ENCODE results near the gene PDCL2.
"Not testable (repeated sequence)": the region's sequence is repeated elsewhere in the genome, so short reads cannot be mapped to it uniquely, and the experiment has no call there.

The PDCL2 gene, protein sequence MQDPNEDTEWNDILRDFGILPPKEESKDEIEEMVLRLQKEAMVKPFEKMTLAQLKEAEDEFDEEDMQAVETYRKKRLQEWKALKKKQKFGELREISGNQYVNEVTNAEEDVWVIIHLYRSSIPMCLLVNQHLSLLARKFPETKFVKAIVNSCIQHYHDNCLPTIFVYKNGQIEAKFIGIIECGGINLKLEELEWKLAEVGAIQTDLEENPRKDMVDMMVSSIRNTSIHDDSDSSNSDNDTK

DNA sequence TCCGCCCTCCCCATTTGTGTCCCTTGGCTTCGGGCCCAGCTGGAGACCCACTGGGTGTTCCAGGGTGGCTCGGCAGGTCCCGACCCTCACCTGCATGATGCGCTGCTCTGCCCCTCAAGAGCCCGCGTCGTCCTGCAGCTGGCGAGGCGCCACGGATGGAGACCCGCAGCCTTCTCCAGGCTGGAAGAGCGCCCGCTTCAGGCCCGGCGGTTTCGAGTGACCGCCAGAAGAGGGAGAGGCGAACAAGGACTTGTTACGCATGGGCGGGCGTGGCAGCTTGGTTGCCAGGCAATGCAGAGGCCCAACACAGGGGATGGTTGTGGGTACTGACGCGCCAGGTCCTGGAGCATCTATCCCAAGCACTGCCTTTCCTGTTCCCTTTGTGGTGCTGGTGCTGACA lies at the start of gene PDCL2:
Gene PDCL2 (minus strand): TSS at position 232 of the 400 bp plus-strand sequence. CDS start 136 bp downstream, at position 96.
- DNase-seq = no peak

DNA sequence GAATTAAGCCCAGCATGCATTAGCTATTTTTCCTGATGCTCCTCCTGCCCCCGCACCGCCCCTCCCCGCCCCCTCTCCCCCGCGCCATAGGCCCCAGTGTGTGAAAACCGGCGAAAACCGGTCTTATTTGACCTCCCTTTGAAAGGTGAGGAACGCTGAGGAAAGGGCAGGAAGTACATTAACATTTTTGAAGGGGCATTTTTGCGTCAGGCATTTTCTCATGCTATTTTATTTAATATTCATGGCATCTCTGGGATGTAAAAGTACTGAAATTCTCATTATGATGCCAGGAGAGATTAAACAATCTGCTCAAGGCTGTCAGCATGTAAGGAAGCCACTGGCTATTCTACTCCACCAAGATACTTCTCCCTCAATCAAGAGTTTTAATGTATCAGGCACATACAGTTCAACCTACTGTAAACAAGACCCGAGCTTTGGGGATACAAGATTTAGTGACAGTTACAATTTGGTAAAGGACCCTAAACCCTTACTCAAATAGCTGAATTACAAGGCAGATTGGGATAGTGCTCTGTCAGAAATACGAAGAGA lies 45.3 kb upstream of the PDCL2 start:
- no peak for DNase-seq

DNA sequence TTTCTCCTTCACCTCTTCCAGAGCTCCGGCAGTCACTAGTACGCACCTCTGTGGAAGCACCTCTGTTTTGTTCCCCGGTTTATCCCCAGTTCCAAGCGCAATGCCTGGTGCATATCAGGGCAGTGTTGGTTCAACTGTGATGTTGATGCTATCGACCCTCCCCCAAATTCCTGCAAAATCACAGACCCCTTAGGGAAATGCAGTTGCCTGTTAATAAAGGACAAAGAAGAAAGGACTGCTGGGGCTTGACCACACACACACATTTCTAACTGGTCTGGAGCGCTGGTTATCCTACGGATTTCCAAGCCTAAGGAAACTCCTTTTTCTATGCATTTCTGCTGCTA lies 44.6 kb upstream of the PDCL2 start:
- no peak for DNase-seq

DNA sequence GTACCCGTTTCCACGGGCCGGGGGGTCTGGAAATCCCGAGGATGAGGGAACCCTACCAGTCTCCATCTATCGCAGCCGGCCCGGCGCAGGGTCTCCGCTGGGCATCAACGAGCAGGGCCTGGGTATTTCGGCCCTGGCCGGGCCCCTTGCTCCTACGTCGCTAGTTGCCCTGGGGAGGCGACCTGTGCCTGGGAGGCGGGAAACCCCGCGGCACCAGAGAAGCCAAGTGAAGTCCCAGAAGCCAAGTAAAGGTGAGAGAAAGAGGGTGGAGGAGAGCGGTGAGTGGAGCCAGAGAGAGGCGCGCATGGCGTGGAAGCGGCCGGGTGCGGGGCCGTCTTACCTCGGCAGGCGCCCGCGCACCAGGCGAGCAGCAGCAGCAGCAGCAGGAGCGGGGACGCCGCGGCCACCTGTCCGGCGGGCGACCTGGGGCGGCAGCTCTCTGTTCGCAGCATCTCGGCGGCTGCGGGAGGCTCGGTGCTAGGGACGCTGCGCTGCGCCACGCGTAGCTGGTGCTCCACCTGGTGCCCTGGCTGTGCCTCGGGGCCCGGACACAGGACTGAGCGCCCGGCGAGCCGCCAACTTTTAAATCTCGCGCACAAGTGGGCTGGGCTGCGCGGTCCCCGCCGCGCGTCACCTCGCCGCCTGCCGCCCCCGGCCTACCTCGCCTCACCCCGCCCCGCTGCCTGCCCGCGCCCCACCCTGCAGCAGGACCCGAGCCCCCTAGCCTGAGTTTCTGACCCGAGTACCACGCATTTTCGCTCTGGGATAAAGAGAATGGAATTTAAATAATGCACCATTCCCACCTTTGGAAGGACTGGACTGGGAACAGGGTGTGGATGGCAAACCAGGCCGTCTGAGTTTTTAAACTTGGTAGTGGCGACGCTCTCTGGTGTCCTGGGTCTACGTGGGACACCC lies 44.0 kb upstream of the PDCL2 start, which contains the start of gene NMU:
Gene NMU (minus strand): TSS at position 558 of the 915 bp plus-strand sequence. CDS start 106 bp downstream, at position 452.
- peak; percentile 15 for DNase-seq

DNA sequence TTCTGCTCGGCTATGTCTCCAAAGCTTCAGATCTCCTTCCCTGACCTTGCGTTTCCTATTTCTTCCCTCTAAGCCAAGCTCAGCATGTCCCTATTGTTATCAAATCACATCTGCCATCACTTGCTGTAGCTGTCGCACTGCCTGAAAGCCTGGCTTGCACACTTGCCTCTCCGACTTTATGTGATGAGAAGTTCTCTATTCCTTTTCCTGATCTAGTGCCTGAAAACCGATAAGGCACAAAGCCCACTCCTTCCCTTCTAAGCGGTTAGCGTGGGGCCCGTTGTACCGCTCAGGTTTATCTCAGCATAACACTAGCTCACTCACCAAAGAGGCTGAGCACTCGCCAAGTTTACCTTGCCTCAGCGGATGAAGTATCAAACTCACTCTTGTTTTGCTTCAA lies 43.2 kb upstream of the PDCL2 start:
- DNase-seq = no peak

DNA sequence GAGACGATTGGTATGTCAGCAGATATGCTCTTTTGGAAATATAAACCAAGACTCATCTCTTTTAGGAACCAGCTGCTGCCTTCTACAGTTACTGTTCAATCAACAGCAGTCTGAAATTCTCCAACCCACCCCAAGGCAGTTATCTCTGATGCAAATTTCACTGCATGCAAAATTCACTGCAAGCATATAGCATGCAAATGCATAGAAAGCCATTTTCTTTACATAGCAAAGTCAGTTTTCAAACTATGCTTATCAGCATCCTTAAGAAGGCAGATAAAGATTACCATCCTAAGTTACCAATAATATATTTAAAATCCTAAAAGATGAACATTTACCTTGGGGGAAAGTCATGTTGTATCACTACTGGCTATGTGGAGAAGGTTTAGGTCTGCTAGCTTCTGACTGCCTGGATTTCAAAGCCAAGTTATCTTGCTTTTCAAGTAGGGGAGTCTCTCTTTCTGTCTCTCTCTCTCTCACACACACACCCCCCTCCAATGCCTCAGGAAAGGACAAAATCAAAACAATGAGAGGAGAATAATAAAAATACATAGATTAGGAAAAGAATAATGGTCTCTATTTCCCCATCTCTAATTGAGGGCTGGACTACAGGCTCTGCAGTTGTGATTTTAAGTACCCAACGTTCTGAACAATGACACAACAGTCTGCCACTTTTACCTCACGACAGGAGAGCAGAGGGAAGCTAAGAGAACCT lies 42.5 kb upstream of the PDCL2 start:
- DNase-seq = no peak

DNA sequence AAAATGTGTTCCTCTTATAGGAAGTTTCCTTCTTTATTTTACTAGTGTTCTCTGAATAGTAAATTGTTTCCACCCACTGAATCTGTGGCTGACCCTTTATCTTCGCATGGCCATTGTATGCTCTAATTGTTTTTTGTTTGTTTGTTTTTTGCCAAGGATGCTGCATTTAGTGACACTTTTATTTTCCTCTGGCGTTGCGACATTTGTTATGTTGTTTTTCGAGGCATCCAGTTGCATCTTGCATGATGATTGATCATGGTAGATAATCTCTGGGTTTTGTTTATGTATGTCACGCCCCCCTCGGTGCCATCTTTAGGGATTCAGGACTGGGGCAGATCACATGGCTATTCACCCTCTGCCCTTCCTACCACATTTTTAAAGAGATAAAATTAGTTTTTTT lies 41.9 kb upstream of the PDCL2 start:
- no peak for DNase-seq

DNA sequence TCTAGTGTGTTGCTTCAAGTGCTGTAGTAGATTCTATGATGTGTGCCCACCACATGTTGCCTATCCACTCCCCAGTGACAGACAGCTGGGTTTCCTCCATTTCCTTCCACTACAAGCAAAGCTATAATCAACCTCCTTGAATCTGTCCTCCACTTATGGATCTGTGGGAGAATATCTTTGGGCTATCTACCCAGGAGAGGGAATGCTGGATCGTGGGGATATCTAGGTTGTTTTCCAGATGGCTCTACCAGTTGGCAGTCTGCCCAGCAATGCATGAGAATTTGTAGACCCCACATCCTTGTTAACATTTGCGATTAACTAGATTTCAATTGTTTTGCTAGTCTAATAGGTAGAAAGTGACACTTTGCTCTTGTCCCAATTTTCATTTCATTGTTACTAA lies 33.8 kb upstream of the PDCL2 start:
- DNase-seq = no peak

DNA sequence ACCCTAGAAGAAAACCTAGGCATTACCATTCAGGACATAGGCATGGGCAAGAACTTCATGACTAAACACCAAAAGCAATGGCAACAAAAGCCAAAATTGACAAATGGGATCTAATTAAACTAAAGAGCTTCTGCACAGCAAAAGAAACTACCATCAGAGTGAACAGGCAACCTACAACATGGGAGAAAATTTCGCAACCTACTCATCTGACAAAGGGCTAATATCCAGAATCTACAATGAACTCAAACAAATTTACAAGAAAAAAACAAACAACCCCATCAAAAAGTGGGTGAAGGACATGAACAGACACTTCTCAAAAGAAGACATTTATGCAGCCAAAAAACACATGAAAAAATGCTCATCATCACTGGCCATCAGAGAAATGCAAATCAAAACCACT lies 32.0 kb upstream of the PDCL2 start:
- not testable (repeated sequence) for DNase-seq

DNA sequence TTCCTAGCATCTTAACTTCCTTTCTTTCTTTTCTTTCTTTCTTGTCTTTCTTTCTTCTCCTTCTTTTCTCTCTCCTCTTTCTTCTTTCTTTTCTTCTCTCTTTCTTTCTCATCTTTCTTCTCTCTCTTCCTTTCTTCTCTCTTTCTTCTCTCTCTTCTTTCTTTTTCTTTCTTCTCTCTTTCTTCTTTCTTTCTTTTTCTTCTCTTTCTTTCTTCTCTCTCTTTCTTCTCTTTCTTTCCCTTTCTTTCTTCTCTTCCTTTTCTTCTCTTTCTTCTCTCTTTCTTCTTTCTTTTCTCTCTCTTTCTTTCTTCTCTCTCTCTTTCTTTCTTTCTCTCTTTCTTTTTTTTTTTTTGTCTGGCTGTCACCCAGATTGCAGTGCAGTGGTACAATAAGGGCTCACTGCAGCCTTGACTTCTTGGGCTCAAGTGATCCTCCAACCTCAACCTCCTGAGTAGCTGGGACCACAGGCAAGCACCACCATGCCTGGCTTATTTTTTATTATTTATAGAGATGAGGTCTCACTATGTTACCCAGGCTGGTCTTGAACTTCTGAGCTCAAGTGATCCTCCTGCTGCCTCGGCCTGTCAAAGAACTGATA lies 26.6 kb upstream of the PDCL2 start:
- DNase-seq = no peak

DNA sequence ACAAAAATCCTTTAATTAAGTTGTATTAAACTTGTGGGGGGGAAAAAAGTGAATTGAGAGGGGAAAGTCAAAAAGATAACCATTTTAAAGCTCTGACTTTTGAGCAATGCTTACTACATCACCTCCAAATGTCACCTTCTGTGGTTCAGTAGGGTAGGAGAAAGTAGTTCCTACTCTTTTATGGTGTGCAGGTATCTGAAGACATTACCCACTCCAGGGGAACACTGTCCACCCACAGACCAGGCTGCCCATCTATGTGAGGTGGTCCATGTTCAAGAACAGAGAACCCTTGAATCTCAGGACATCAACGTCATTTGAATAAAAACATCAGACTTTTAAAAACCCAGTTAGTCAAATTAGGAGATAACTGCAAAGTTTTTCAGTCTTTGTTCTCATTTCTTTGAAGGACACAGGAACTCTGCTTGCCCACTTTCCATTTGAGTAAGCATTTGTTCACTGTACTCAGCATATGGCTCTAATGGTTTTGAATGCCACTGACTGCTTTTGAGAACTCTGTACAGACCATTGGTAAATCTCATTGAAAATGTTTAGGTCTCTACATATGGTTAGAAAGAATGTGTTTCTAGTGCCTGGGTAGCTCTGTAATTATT lies 25.6 kb upstream of the PDCL2 start:
- DNase-seq = no peak

DNA sequence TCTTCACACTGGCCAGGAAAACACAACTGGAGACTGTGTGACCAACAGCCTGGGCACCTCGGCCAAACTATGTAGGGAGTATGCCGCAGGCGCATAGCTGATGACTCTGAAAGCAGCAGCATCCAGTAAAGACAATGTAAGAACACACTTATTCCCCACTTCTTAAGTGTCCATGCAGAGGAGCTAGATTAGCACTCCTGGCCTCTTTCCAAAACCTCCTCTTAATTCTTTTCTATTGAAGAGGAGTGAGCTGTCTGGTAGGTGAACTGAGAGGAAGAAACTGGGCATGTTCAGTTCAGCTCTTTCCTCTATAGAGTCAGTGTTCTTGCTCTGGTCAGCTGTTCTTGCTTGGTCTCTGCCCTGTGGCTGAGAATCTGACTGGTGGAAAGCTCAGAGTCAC lies 23.0 kb upstream of the PDCL2 start:
- DNase-seq = no peak

DNA sequence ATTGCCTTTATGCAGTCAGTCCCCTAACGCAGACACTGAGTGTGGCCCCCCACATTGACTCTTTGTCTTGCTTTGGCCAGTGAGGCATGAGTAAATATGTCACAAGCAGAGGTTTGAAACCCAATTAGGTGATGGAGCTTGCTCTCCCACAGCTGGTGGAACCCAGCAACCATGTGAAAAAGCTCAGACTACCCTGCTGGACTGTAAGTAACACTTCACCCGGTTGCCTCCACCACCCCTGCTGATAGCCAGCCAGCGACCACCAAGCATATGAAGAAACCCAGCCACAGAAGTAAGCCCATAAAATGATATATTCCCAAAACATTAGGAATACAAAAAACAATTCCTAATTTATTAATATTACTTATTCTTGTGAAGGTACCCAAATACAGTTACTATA lies 21.6 kb upstream of the PDCL2 start:
- DNase-seq = no peak

DNA sequence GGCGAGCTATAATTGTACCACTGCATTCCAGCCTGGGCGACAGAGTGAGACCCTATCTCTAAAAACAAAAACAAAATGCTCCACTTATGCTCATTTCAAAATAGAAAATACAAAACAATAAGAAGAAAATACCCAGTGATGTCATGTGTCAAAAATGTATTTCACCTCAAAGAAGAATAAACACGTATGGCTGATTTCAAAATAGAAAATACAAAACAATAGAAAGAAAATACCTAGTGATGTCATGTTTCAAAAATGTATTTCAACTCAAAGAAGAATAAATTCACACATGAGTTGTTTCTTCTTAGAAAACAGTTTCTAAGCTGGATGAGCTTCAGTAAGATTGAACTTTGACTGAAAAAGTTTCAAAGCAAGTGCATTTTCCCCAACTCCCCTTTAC lies 20.3 kb upstream of the PDCL2 start:
- DNase-seq = no peak

DNA sequence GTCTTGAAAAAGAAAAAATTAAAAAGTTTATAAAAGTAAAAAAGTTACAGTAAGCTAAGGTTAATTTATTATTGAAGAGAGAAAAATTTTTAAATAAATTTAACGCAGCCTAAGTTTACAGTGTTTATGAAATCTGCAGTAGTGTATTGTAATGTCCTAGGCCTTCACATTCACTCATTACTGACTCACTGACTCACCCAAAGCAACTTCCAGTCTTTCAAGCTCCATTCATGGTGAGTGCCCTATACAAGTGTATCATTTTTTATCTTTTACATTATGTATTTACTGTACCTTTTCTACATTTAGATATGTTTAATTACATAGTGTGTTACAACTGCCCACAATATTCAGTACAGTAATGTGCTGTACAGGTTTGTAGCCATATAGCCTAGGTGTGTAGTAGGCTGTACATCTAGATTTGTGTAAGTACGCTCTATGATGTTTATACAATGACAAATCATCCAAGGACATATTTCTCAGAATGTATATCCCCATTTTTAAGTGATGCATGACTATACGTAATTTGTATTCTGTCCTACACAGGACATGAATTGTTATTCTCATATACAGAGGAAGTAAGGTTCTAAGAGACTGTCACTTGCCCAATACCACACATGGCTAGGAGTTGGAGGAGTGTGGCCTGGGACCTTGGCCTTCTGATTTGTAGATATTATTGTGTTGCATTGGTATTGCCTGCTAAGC lies 19.5 kb upstream of the PDCL2 start:
- no peak for DNase-seq

DNA sequence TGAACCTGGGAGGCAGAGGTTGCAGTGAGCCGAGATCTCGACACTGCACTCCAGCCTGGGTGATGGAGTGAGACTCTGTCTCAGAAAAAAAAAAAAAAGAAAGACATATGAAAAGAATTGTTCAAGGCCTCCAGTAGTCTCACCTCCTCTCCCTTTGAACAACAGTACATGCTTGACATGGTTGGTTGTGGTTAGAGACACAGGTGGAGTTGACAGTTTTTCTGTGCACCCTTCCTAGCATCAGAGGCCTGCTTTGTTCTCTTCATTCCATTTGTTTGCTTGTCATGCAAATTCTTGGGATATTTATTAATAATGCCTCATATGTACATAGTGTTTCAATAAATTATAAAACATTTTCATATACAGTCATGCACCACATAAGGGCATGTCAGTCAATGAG lies 18.3 kb upstream of the PDCL2 start:
- DNase-seq = no peak

DNA sequence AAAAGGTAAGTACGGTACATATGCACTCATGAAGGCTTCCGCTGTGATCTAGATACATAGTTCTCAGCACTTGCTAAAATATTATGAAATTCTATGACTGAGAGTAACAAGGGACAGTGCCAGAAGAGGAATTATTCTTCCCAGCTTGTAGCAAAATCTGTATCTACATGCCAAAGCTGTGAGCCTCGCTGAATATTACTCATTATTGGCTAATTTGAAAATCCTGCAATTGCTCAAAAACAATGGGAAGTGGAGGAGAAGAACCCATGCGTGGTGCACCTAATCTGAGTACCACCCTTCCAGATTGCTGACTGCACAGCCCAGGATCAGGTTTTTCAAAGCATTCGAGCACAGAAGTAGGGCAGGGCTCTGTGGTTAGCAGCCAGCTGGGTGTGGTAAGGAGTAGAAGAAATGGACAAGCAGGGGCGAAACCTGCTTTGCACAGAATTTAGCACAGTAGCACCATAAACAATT lies 17.4 kb upstream of the PDCL2 start:
- no peak for DNase-seq

DNA sequence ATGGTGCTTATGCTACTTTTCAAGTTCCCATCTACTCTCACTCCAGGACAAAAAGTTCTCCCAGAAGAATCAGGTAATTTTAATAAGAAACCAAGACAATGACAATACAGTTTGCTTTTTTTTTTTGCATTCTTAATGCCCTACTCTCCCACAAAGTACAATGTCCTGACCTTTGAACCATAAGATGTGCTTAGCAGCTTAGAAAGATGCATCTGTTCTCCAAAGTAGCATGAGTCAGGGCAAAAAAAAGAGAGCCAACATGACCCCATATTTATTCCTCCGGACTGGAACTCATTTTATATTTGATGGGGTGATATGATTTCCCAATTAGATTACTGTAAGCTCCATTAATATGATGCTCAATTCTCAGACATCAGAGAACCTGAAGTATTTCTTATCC lies 16.5 kb upstream of the PDCL2 start:
- no peak for DNase-seq

DNA sequence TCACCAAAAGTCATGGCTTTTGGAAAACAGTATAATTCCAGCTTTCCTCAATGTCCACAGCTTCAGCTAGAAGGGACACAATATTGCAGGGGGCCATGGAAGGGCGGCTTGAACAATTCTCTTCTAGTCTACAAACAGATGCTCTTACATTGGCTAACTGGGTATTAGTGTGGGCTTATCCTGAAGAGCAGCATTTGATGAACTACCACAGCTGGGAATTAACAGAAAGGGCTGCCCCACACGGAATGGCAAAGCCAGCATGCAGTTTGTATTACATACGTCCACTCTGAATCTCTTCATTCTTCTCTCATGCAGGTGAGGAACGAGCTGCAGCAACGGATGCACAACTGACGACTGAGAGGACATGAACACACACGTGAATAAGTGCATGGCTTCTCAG lies 13.0 kb upstream of the PDCL2 start:
- DNase-seq = no peak

DNA sequence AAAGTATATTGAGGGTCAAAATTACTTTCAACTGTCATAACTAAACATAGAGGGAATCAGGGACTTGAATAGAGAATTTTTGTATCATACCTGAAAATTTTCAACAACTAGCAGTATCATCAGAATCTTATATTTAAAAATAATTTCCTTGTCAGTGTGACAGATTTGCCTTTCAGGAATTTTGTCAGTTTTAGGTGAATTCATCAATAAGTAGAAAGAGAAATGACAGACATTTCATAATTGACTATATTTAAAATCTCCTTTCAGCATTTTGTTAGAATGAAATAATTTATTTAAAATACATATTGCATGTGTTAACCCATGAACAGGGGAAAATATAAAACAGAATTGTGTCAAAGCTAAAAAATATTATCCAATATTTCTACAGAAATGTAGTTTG lies 8.6 kb upstream of the PDCL2 start:
- no peak for DNase-seq

DNA sequence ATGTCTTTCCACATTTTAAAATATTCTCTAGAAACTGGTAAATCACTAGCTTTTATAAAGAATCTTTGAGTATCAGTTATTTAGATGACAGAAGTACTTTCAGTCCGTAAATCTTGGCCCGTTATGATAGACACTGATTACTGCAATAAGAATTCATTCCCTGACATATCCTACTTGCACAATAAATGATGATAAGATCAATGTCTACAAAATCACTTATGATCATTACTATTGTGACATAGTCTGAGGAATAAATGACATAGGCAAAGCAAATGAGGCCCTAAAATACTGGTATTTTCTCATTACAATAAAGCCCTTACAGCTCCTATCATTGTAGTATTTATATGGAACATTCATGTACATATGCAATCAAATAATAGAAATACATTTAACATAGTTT lies 6.6 kb upstream of the PDCL2 start:
- no peak for DNase-seq

DNA sequence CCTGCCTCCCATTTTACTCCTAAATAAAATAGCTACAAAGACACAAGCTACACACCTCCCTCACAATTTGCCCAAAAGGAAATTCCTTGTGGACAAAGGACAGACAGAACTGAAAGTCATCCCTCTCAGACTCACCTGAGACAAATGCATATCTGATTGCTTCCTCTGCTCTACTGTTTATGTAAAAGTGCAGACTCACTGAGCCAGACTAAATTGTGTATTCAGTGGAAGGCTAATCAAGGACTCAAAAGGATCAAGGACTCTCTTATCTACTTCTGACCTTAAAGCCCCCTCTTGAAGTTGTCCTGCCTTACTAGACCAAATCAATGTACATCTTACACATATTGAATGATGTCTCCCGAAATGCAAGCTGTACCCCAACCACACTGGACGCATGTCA lies 3.9 kb downstream of the PDCL2 start:
- DNase-seq = no peak
